Jurkat, Clone E6-1 (cell line): ENCODE results near the gene LILRB2. TPM values are rescaled to one million over a fixed set of nuclear protein-coding genes. Genes with fewer than 3 reads are reported as not detected.
A peak's percentile ranks its signal among the peaks of the same experiment; 100 is the strongest.
"Not testable (repeated sequence)": the region's sequence is repeated elsewhere in the genome, so short reads cannot be mapped to it uniquely, and the experiment has no call there.

Experiments used
- DNase-seq: peaks from one replicate; pipeline ENCODE4 v3.0.0-alpha.2; 2011; ENCODE audit warnings: low read depth, low spot score
- H3K4me3 ChIP-seq: 2 replicates; pipeline ENCODE4 v1.5.1; 2011; ENCODE audit warnings: mild to moderate bottlenecking, low read length, control low read depth, moderate library complexity
- polyA plus RNA-seq: library from polyadenylated mRNA; unstranded; fragments of >200 nt; gene quantifications from one replicate; pipeline ENCODE4 v1.2.1, GENCODE V29; 2012; ENCODE audit warnings: missing spikeins; ENCODE audit not compliant: insufficient read length, insufficient read depth

LILRB2 gene
- polyA plus RNA-seq = not detected

- no peak for DNase-seq
- H3K4me3 ChIP-seq = no peak within 1 kb of the TSS
Observed at GRCh38 chr19:54281007-54281728, at the start of gene LILRB2. LILRB2 (minus strand) TSS chr19:54281110; CDS start chr19:54280496, 614 bp downstream.

- H3K4me3 ChIP-seq = no peak overlapping the region
- no peak for DNase-seq
Observed at GRCh38 chr19:54329476-54330165, 48.7 kb upstream of the LILRB2 start.

GRCh38 chr19:54328781-54329180 lies 47.9 kb upstream of the LILRB2 start:
- H3K4me3 ChIP-seq, DNase-seq: not testable (repeated sequence)

GRCh38 chr19:54325631-54326030 lies 44.7 kb upstream of the LILRB2 start:
- DNase-seq = no peak
- H3K4me3 ChIP-seq = no peak overlapping the region

- DNase-seq = peak; percentile 66
- no peak overlapping the region for H3K4me3 ChIP-seq
Observed at GRCh38 chr19:54325194-54325621, 44.3 kb upstream of the LILRB2 start.

- H3K4me3 ChIP-seq = no peak overlapping the region
- DNase-seq = no peak
Observed at GRCh38 chr19:54324071-54324470, 43.2 kb upstream of the LILRB2 start.

- not testable (repeated sequence) for DNase-seq, H3K4me3 ChIP-seq
Observed at GRCh38 chr19:54322934-54323333, 42.0 kb upstream of the LILRB2 start.

- DNase-seq, H3K4me3 ChIP-seq: not testable (repeated sequence)
Observed at GRCh38 chr19:54322295-54322694, 41.4 kb upstream of the LILRB2 start.

- no peak for DNase-seq
- H3K4me3 ChIP-seq = no peak overlapping the region
Observed at GRCh38 chr19:54319892-54320670, 39.2 kb upstream of the LILRB2 start.

GRCh38 chr19:54319049-54319448 lies 38.1 kb upstream of the LILRB2 start:
- H3K4me3 ChIP-seq = no peak overlapping the region
- DNase-seq = no peak

GRCh38 chr19:54317965-54318240 lies 37.0 kb upstream of the LILRB2 start:
- no peak overlapping the region for H3K4me3 ChIP-seq
- no peak for DNase-seq

- H3K4me3 ChIP-seq = no peak overlapping the region
- DNase-seq = no peak
Observed at GRCh38 chr19:54317108-54317964, 36.4 kb upstream of the LILRB2 start.

GRCh38 chr19:54316746-54317107 lies 35.8 kb upstream of the LILRB2 start:
- peak; percentile 67 for DNase-seq

GRCh38 chr19:54315956-54316355 lies 35.0 kb upstream of the LILRB2 start:
- no peak for DNase-seq
- H3K4me3 ChIP-seq = no peak overlapping the region

More at GRCh38 chr19:54316746-54317107, 35.8 kb upstream of the LILRB2 start:
- H3K4me3 ChIP-seq = no peak overlapping the region

- no peak for DNase-seq
- no peak within 1 kb of the TSS for H3K4me3 ChIP-seq
Observed at GRCh38 chr19:54312436-54313377, 31.8 kb upstream of the LILRB2 start, which contains the start of gene LILRA5. LILRA5 (minus strand) TSS chr19:54313166; CDS start chr19:54313019, 147 bp downstream.

GRCh38 chr19:54312011-54312410 lies 31.1 kb upstream of the LILRB2 start:
- DNase-seq = no peak
- H3K4me3 ChIP-seq = no peak overlapping the region

GRCh38 chr19:54311486-54311885 lies 30.6 kb upstream of the LILRB2 start:
- no peak for DNase-seq
- no peak overlapping the region for H3K4me3 ChIP-seq

- H3K4me3 ChIP-seq = no peak overlapping the region
- no peak for DNase-seq
Observed at GRCh38 chr19:54310543-54310942, 29.6 kb upstream of the LILRB2 start.
